SU-DHL-6 (cell line): ENCODE measurements around the gene WWOX.

Source experiments
- H2AFZ ChIP-seq: fragments of 200-600 bp; sonication (generic); 2 replicates; pipeline ENCODE4 v1.6.1; 2014; ENCODE audit warnings: low read depth, mild to moderate bottlenecking, moderate library complexity, mixed read lengths, antibody characterized with exemption, low read length; ENCODE audit not compliant: severe bottlenecking
- H3F3A ChIP-seq: fragments of 200-600 bp; shearing (Covaris generic); 2 replicates; pipeline ENCODE4 v1.6.0; 2016; ENCODE audit warnings: antibody characterized with exemption, mild to moderate bottlenecking; ENCODE audit not compliant: insufficient read depth
- H3K27ac ChIP-seq: fragments of 200-600 bp; sonication (generic); 2 replicates; pipeline ENCODE4 v1.5.1; 2016; ENCODE audit warnings: low read depth, mild to moderate bottlenecking, low read length, moderate library complexity, mixed read lengths
- H3K27me3 ChIP-seq: fragments of 200-600 bp; sonication (generic), shearing (Covaris generic); 2 replicates; pipeline ENCODE4 v1.6.0; 2014; ENCODE audit warnings: mild to moderate bottlenecking, low read length
- H3K36me3 ChIP-seq: fragments of 200-600 bp; sonication (generic); 2 replicates; pipeline ENCODE4 v1.6.1; 2014; ENCODE audit warnings: mild to moderate bottlenecking, low read length, mixed read lengths
- H3K4me2 ChIP-seq: fragments of 300-600, 200-600 bp; shearing (Covaris generic), sonication (generic); 2 replicates; pipeline ENCODE4 v1.6.0; 2014; ENCODE audit warnings: low read length, low read depth, mild to moderate bottlenecking; ENCODE audit not compliant: poor library complexity, severe bottlenecking
- H3K4me3 ChIP-seq: fragments of 200-600 bp; sonication (generic); 2 replicates; pipeline ENCODE4 v1.5.1; 2014; ENCODE audit warnings: antibody characterized with exemption, low read length, mild to moderate bottlenecking, mixed read lengths; ENCODE audit not compliant: insufficient read depth, poor library complexity, severe bottlenecking
- H3K79me2 ChIP-seq: fragments of 200-600 bp; sonication (generic); 2 replicates; pipeline ENCODE4 v1.6.1; 2014; ENCODE audit warnings: mild to moderate bottlenecking, low read length, moderate library complexity; ENCODE audit not compliant: insufficient read depth
- H3K9ac ChIP-seq: fragments of 200-600 bp; sonication (generic); 2 replicates; pipeline ENCODE4 v1.7.0; 2014; ENCODE audit warnings: mild to moderate bottlenecking, low read length
- H3K9me2 ChIP-seq: fragments of 200-600 bp; sonication (generic); replicated peaks from 2 replicates; pipeline ENCODE4 v1.6.1; 2014; ENCODE audit warnings: low read length; ENCODE audit not compliant: insufficient read depth
- H3K9me3 ChIP-seq: fragments of 200-600 bp; sonication (generic); 2 replicates; pipeline ENCODE4 v1.6.1; 2014; ENCODE audit warnings: low read length, mixed read lengths; ENCODE audit not compliant: insufficient read depth
- H4K20me1 ChIP-seq: fragments of 200-600 bp; sonication (generic); 2 replicates; pipeline ENCODE4 v1.6.1; 2014; ENCODE audit warnings: low read depth, mild to moderate bottlenecking, antibody characterized with exemption, low read length, moderate library complexity, mixed read lengths
- EZH2phosphoT487 ChIP-seq: fragments of 200-600 bp; sonication (generic), shearing (Covaris generic); conservative IDR thresholded peaks from 2 replicates; pipeline ENCODE4 v1.6.1; 2018; ENCODE audit warnings: mild to moderate bottlenecking, antibody characterized with exemption, low read length, moderate library complexity, mixed read lengths
- TF ChIP-seq, protein P1 (sequence below): fragments of 200-600 bp; sonication (generic); IDR thresholded peaks from one replicate; pipeline ENCODE4 v1.5.1; 2017; ENCODE audit warnings: antibody characterized with exemption, mild to moderate bottlenecking, low read length, moderate library complexity; ENCODE audit not compliant: insufficient read depth, poor library complexity, severe bottlenecking

Gene WWOX

DNA sequence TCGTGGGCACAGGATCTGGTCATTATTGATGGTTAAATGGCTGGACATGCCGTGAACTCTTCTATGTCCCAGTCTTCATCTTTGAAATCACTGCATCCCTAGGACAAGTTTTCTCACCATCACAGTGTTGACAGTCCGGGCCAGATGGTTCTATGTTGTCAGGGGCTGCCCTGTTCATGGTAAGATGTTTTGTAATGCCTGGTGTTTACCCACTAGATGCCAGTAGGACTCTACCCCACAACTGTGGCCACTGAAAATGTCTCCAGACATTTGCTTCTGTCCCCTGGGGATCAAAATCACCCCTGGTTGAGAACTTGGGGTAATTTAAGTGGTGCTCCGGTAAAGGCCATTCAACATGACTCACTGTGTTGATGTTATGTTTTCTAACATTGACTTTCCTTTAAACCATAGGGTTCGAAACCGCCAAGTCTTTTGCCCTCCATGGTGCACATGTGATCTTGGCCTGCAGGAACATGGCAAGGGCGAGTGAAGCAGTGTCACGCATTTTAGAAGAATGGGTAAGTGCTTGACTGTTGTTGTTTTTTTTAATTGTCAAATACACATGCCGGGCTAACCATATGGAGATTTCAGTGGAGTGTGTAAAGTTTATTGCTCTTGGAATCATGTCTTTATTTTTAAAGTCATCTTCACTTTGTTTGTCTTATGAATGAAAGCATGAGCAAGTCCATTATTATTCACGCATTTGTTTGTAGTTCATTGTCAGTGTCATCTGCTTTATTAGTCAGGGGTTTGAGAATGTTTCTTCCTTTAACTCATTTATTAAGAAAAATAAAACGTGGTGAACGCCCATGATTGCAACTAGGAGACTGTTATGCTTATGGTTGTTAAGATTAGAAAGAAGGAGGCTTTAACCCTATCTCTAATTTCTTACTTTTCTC lies 64.6 kb downstream of the WWOX start:
- no peak overlapping the region for H3K4me2 ChIP-seq
- no peaks in the 10 kb centered on the region; the same call in 1 of the 2 replicates for H3K36me3 ChIP-seq
- no peak for TF ChIP-seq EZH2phosphoT487
- TF ChIP-seq, protein P1, sequence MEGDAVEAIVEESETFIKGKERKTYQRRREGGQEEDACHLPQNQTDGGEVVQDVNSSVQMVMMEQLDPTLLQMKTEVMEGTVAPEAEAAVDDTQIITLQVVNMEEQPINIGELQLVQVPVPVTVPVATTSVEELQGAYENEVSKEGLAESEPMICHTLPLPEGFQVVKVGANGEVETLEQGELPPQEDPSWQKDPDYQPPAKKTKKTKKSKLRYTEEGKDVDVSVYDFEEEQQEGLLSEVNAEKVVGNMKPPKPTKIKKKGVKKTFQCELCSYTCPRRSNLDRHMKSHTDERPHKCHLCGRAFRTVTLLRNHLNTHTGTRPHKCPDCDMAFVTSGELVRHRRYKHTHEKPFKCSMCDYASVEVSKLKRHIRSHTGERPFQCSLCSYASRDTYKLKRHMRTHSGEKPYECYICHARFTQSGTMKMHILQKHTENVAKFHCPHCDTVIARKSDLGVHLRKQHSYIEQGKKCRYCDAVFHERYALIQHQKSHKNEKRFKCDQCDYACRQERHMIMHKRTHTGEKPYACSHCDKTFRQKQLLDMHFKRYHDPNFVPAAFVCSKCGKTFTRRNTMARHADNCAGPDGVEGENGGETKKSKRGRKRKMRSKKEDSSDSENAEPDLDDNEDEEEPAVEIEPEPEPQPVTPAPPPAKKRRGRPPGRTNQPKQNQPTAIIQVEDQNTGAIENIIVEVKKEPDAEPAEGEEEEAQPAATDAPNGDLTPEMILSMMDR = no peak
- H4K20me1 ChIP-seq = no peaks in the 10 kb centered on the region
- no peak overlapping the region for H3K9ac ChIP-seq
- peaks cover 3% of the 10 kb centered on the region; the same call in 1 of the 2 replicates for H3K9me3 ChIP-seq
- no peaks in the 10 kb centered on the region for H3K79me2 ChIP-seq
- no peaks in the 10 kb centered on the region for H3K9me2 ChIP-seq
- H3K27ac ChIP-seq = no peak overlapping the region
- no peak overlapping the region for H2AFZ ChIP-seq
- no peaks in the 10 kb centered on the region for H3K27me3 ChIP-seq
- no peaks in the 10 kb centered on the region for H3F3A ChIP-seq
- no peak overlapping the region for H3K4me3 ChIP-seq

DNA sequence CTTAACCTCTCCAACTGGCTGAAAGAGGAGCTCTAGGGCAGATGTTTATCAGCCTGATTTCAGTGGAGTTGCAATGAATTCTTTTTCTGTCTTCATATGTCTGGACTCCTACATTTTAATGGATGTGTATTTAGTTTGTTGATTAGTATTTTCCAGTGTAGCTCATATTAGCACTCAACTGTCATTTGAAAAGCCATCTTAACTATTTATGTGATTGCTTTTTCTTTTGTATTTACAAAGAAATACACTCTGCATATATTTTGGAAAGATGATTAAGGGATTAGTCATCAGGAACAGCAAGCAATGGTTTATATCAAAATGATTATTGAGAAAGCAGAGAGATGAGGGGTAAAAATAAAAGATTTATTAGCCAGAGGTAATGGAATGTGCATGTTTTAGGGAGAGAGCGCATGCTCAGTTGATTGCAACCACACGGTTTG lies 71.1 kb downstream of the WWOX start:
- H2AFZ ChIP-seq = no peak overlapping the region
- H3K9ac ChIP-seq = no peak overlapping the region
- no peaks in the 10 kb centered on the region for H3K27me3 ChIP-seq
- no peaks in the 10 kb centered on the region for H3F3A ChIP-seq
- no peak for TF ChIP-seq EZH2phosphoT487
- TF ChIP-seq, protein P1 = no peak
- no peak overlapping the region for H3K4me2 ChIP-seq
- no peak overlapping the region for H3K27ac ChIP-seq
- no peaks in the 10 kb centered on the region for H3K79me2 ChIP-seq
- no peaks in the 10 kb centered on the region for H3K9me2 ChIP-seq
- no peak overlapping the region for H3K4me3 ChIP-seq
- no peaks in the 10 kb centered on the region for H3K9me3 ChIP-seq
- no peaks in the 10 kb centered on the region for H3K36me3 ChIP-seq
- no peaks in the 10 kb centered on the region; the same call in 1 of the 2 replicates for H4K20me1 ChIP-seq

DNA sequence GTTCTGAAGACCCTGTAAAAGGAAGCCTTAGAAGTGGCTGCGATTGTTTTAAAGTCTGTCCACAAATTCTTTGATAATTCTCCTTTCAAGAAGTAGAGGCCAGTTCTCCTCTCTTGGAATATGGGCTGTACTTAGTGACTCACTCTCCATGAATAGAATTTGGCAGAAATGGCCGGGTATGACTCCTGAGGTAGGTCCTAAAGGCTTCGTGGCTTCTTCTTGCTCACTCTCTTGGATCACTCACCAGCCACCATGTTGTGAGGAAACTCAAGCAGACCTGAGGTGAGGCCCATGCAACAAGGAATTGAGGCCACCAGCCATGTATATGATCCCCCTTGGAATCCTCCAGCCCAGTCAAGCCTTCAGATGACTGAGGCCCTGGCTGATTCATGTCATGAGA lies 75.8 kb downstream of the WWOX start:
- TF ChIP-seq EZH2phosphoT487 = no peak
- TF ChIP-seq, protein P1 = no peak
- Histone ChIP-seq H3K9me3 (no peaks in the 10 kb centered on the region), H3F3A (no peaks in the 10 kb centered on the region), H3K9me2 (no peaks in the 10 kb centered on the region), H3K9ac (no peak overlapping the region), H2AFZ (no peak overlapping the region), H3K4me3 (no peak overlapping the region), H3K27ac (no peak overlapping the region), H3K4me2 (no peak overlapping the region), H3K36me3 (no peaks in the 10 kb centered on the region), H3K27me3 (no peaks in the 10 kb centered on the region), H4K20me1 (no peaks in the 10 kb centered on the region; the same call in 1 of the 2 replicates), H3K79me2 (no peaks in the 10 kb centered on the region)
